HG02588 (cell line): Measurements from ENCODE around the gene ABCC10.
"Not testable (repeated sequence)": the region's sequence is repeated elsewhere in the genome, so short reads cannot be mapped to it uniquely, and the experiment has no call there.

ENCODE experiments used
- ATAC-seq: cut with Tn5 transposase; IDR thresholded peaks from one replicate; pipeline ENCODE4 v1.9.1; 2021; ENCODE audit warnings: mild to moderate bottlenecking, moderate library complexity; ENCODE audit not compliant: unreplicated experiment

Gene ABCC10

GRCh38 chr6:43494321-43494720 is 67.0 kb downstream of the ABCC10 start:
- no peak for ATAC-seq

- ATAC-seq: no peak
Observed at GRCh38 chr6:43494766-43495165, 67.4 kb downstream of the ABCC10 start.

- ATAC-seq: no peak
Observed at GRCh38 chr6:43495409-43495941, 68.1 kb downstream of the ABCC10 start.

GRCh38 chr6:43496370-43497128 is 69.2 kb downstream of the ABCC10 start:
- ATAC-seq: no peak

GRCh38 chr6:43497129-43497396 is 69.7 kb downstream of the ABCC10 start:
- ATAC-seq: no peak

- ATAC-seq: no peak
Observed at GRCh38 chr6:43497689-43498088, 70.3 kb downstream of the ABCC10 start.

GRCh38 chr6:43498291-43498690 is 71.0 kb downstream of the ABCC10 start:
- ATAC-seq: not testable (repeated sequence)

- ATAC-seq: no peak
Observed at GRCh38 chr6:43499028-43499815, 71.9 kb downstream of the ABCC10 start.
